Measurements from ENCODE around the gene EIF2AK3. TPM values are rescaled to one million over a fixed set of nuclear protein-coding genes. Genes with fewer than 3 reads are reported as not detected.
A peak's percentile ranks its signal among the peaks of the same experiment; 100 is the strongest.

Gene EIF2AK3
- total and polyA plus RNA-seq, 2 donors (not counting 1 experiment from before 2014, with no cell fraction given), result 40.2 to 57.9 TPM

DNA sequence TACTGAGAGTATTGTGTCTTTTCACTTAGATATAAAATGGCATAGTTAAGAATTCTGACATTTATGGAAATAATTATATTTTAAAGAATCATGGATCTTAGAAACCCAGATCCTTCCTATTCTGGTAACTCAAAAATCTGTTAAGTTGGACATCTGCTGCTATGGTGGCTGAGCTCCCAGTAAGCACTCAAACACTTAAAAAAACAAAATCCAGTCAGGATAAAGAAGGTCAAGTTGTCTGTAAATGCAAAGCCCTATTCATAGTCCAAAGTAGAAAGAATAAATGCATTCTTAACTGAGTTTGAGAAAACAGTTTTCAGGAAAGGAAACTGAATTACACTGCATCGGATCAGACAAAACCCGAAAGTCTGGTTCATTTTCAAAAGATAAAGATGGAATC, 35.6 kb downstream of the EIF2AK3 start:
- Histone ChIP-seq H3K79me2 (ENCODE audit: control insufficient read depth, insufficient read depth, low read length) (peaks cover 62% of the 10 kb centered on the region), H3K4me2 (replicated peaks; ENCODE audit: low read depth, low read length, poor library complexity, severe bottlenecking) (no peak overlapping the region), H3K27ac (ENCODE audit: low read length in 2 of 2) (peak overlapping the region in 1 of 2 donors; percentile 45), H3K27me3 (replicated peaks in 1 of 4; ENCODE audit: control extremely low read depth in 1 of 4, control insufficient read depth in 3 of 4, insufficient read depth in 4 of 4, low read length in 3 of 4) (no peaks in the 10 kb centered on the region), H3K9ac (ENCODE audit: low read length) (no peak overlapping the region), H3K4me1 (ENCODE audit: control insufficient read depth in 2 of 2, insufficient read depth in 2 of 2, low read length in 2 of 2) (peaks cover 16 to 18% of the 10 kb centered on the region in 2 donors), H4K20me1 (ENCODE audit: control insufficient read depth, insufficient read depth, low read length, poor library complexity, severe bottlenecking) (peaks cover 15% of the 10 kb centered on the region), H3K36me3 (replicated peaks in 1 of 2; ENCODE audit: control extremely low read depth in 1 of 2, control insufficient read depth in 1 of 2, extremely low read depth in 1 of 2, insufficient read depth in 2 of 2, low read length in 1 of 2) (peaks cover 10 to 67% of the 10 kb centered on the region in 2 experiments), H3K9me3 (ENCODE audit: control extremely low read depth in 1 of 3, control insufficient read depth in 2 of 3, insufficient read depth in 1 of 3, low read length in 2 of 3) (no peaks in the 10 kb centered on the region), H3K4me3 (ENCODE audit: control extremely low read depth in 1 of 5, extremely low read depth in 1 of 5, insufficient read depth in 1 of 5, low read depth in 2 of 5, low read length in 4 of 5) (no peak overlapping the region), H2AFZ (ENCODE audit: insufficient read depth, low read depth, low read length, poor library complexity, severe bottlenecking) (no peak overlapping the region)
- no peak for ATAC-seq (ENCODE audit: low read depth)
- Mint-ChIP-seq H3K27me3 (no peaks in the 10 kb centered on the region), H3K9me3 (ENCODE audit: insufficient read depth) (no peaks in the 10 kb centered on the region), H3K4me1 (peaks cover 31% of the 10 kb centered on the region), H3K4me3 (no peak overlapping the region), H3K27ac (no peak overlapping the region)
- no CpG with 5 or more reads among the region's 2 CpGs for WGBS (ENCODE audit: insufficient coverage)
- no peak for DNase-seq
- intact Hi-C loops (cut with micrococcal nuclease), result loop anchor here (1.0 to 2.0 kb wide), 3 partner anchors 15 to 78 kb away; partner anchors contain the start of gene EIF2AK3
- POLR2A ChIA-PET, result interaction anchor here (0.9 to 1.0 kb wide), 2 partner anchors 18 to 36 kb away, joined by 3 to 4 read pairs; no protein-coding TSS in a partner anchor
- TF ChIP-seq EZH2 (IDR thresholded peaks at IDR 0.05; ENCODE audit: borderline replicate concordance, insufficient read depth, low read depth, low read length, poor library complexity, severe bottlenecking), result no peak
- no peak for TF ChIP-seq CTCF (IDR thresholded peaks at IDR 0.05)
- CTCF ChIA-PET, result interaction anchor here (0.6 to 19.2 kb wide), 16 partner anchors 8 to 103 kb away, joined by 3 to 540 read pairs (median 7); no protein-coding TSS in a partner anchor

DNA sequence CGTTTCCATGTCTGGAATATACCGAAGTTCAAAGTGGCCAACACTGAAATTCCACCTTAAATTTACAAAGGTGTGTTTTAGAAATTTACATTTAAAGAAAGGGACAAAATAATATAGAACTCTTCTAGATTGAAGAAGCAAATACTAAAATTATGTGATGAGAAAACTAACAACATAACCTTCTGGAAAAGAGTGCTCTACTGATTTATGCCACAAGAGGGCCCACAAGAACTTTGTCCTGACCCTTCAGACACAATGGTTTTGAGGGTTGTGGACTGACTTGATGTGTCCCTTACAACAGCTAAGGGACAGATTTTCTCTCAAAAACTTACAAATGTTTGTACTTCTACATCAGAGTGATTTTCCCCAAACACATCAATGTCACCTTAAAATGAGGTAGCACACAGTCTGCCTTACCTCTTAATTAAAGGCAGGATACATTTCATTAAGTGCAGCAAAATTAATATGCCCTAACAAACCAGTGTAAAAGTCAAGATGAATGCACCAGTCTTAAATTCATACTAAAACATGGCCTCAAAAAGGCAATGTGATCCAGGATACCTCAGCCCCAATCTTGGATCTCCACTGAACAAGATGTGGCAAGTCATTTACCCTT, 36.2 kb downstream of the EIF2AK3 start:
- H3K4me2 ChIP-seq (replicated peaks; ENCODE audit: low read depth, low read length, poor library complexity, severe bottlenecking), result no peak overlapping the region
- H3K36me3 ChIP-seq (replicated peaks in 1 of 2; ENCODE audit: control extremely low read depth in 1 of 2, control insufficient read depth in 1 of 2, extremely low read depth in 1 of 2, insufficient read depth in 2 of 2, low read length in 1 of 2), result peaks cover 10 to 67% of the 10 kb centered on the region in 2 experiments
- H3K4me3 ChIP-seq (ENCODE audit: control extremely low read depth in 1 of 5, extremely low read depth in 1 of 5, insufficient read depth in 1 of 5, low read depth in 2 of 5, low read length in 4 of 5), result no peak overlapping the region
- peak; percentile 95 for ATAC-seq (ENCODE audit: low read depth)
- H4K20me1 ChIP-seq (ENCODE audit: control insufficient read depth, insufficient read depth, low read length, poor library complexity, severe bottlenecking), result peaks cover 15% of the 10 kb centered on the region
- H3K27me3 Mint-ChIP-seq, result no peaks in the 10 kb centered on the region
- DNase-seq, result peak; percentile 81
- no peak overlapping the region for H2AFZ ChIP-seq (ENCODE audit: insufficient read depth, low read depth, low read length, poor library complexity, severe bottlenecking)
- H3K27ac ChIP-seq (ENCODE audit: low read length in 2 of 2), result peak overlapping the region in 1 of 2 donors; percentile 45
- peaks cover 56% of the 10 kb centered on the region for H3K79me2 ChIP-seq (ENCODE audit: control insufficient read depth, insufficient read depth, low read length)
- no peaks in the 10 kb centered on the region for H3K9me3 Mint-ChIP-seq (ENCODE audit: insufficient read depth)
- ChIA-PET POLR2A (interaction anchor here (0.9 to 1.0 kb wide), 2 partner anchors 18 to 37 kb away, joined by 3 to 4 read pairs; no protein-coding TSS in a partner anchor), CTCF (interaction anchor here (0.6 to 19.2 kb wide), 16 partner anchors 9 to 104 kb away, joined by 3 to 540 read pairs (median 7); no protein-coding TSS in a partner anchor)
- no peak overlapping the region for H3K4me3 Mint-ChIP-seq
- H3K9ac ChIP-seq (ENCODE audit: low read length), result no peak overlapping the region
- peak overlapping the region; percentile 87 for H3K27ac Mint-ChIP-seq
- no peak for TF ChIP-seq EZH2 (IDR thresholded peaks at IDR 0.05; ENCODE audit: borderline replicate concordance, insufficient read depth, low read depth, low read length, poor library complexity, severe bottlenecking)
- peak; percentile 80 for TF ChIP-seq CTCF (IDR thresholded peaks at IDR 0.05)
- no peaks in the 10 kb centered on the region for H3K9me3 ChIP-seq (ENCODE audit: control extremely low read depth in 1 of 3, control insufficient read depth in 2 of 3, insufficient read depth in 1 of 3, low read length in 2 of 3)
- peaks cover 11 to 14% of the 10 kb centered on the region in 2 donors for H3K4me1 ChIP-seq (ENCODE audit: control insufficient read depth in 2 of 2, insufficient read depth in 2 of 2, low read length in 2 of 2)
- H3K4me1 Mint-ChIP-seq, result peaks cover 25% of the 10 kb centered on the region
- intact Hi-C loops (cut with micrococcal nuclease), result loop anchor here (1.0 to 2.0 kb wide), 3 partner anchors 16 to 78 kb away; partner anchors contain the start of gene EIF2AK3
- H3K27me3 ChIP-seq (replicated peaks in 1 of 4; ENCODE audit: control extremely low read depth in 1 of 4, control insufficient read depth in 3 of 4, insufficient read depth in 4 of 4, low read length in 3 of 4), result no peaks in the 10 kb centered on the region
- no CpG with 5 or more reads among the region's 2 CpGs for WGBS (ENCODE audit: insufficient coverage)
